Naive thymus-derived CD4-positive, alpha-beta T cell (primary cell): ENCODE results near the gene UBR3. TPM values are rescaled to one million over a fixed set of nuclear protein-coding genes. Genes with fewer than 3 reads are reported as not detected.
"Not testable (repeated sequence)": the region's sequence is repeated elsewhere in the genome, so short reads cannot be mapped to it uniquely, and the experiment has no call there.

ENCODE experiments used
- ATAC-seq: fragments of 150-1000 bp; cut with Tn5 transposase; 2 replicates; pipeline ENCODE4 v1.10.0; 2021; ENCODE audit warnings: mild to moderate bottlenecking, moderate library complexity
- CTCF ChIA-PET: fragments of 350-600 bp; sonication (Branson Sonifier 250); formaldehyde crosslinking; loops from one replicate; lab custom pipeline; 2021; ENCODE audit warnings: antibody characterized with exemption; lab: Charles Lee
- POLR2A ChIA-PET: fragments of 350-600 bp; sonication (Branson Sonifier 250); formaldehyde crosslinking; loops from one replicate; lab custom pipeline; 2021; ENCODE audit warnings: antibody characterized with exemption, inconsistent platforms; lab: Charles Lee
- DNase-seq, 9 donors: peaks; one replicate each; pipeline versions ENCODE4 v3.0.0 to v3.0.0-alpha.2; 2020 to 2022; ENCODE audit warnings: mixed read lengths in 1 of 9
- H3K27ac ChIP-seq: one replicate; pipeline ENCODE4 v1.7.0; 2013; ENCODE audit warnings: mild to moderate bottlenecking, low read depth, low read length, moderate library complexity
- H3K27me3 ChIP-seq, 2 donors: one replicate each; pipeline ENCODE4 v1.7.0; 2013; ENCODE audit warnings: low read length in 2 of 2, mild to moderate bottlenecking in 2 of 2, moderate library complexity in 2 of 2; ENCODE audit not compliant: control insufficient read depth in 2 of 2, insufficient read depth in 2 of 2
- H3K36me3 ChIP-seq, 3 experiments: 1 replicate in 2 of 3; 2 replicates in 1 of 3; pipeline ENCODE4 v1.7.0; 2013; ENCODE audit warnings: low read length in 3 of 3, mild to moderate bottlenecking in 3 of 3, moderate library complexity in 1 of 3; ENCODE audit not compliant: insufficient read depth in 3 of 3, control insufficient read depth in 2 of 3
- H3K4me1 ChIP-seq, 2 donors: one replicate each; pipeline ENCODE4 v1.7.0; 2013; ENCODE audit warnings: low read length in 2 of 2, mild to moderate bottlenecking in 2 of 2, moderate library complexity in 1 of 2; ENCODE audit not compliant: control insufficient read depth in 2 of 2, insufficient read depth in 2 of 2
- H3K4me3 ChIP-seq: 2 replicates; pipeline ENCODE4 v1.7.0; 2013; ENCODE audit warnings: mild to moderate bottlenecking, low read length
- H3K9me3 ChIP-seq, 3 experiments: 1 replicate in 2 of 3; 2 replicates in 1 of 3; pipeline ENCODE4 v1.7.0; 2013; ENCODE audit warnings: low read length in 3 of 3; ENCODE audit not compliant: control insufficient read depth in 2 of 3
- H3K27ac Mint-ChIP-seq, 9 donors: one replicate each; pipeline ENCODE4 v1.8.0; 2020 to 2022; ENCODE audit warnings: mixed read lengths in 9 of 9, mild to moderate bottlenecking in 8 of 9, moderate library complexity in 5 of 9, inconsistent platforms in 2 of 9
- H3K27me3 Mint-ChIP-seq, 5 donors: one replicate each; pipeline ENCODE4 v1.8.0; 2021 to 2022; ENCODE audit warnings: mixed read lengths in 5 of 5, mild to moderate bottlenecking in 1 of 5
- H3K36me3 Mint-ChIP-seq, 5 donors: one replicate each; pipeline ENCODE4 v1.8.0; 2020 to 2022; ENCODE audit warnings: mixed read lengths in 5 of 5, mild to moderate bottlenecking in 3 of 5, inconsistent platforms in 1 of 5
- H3K4me1 Mint-ChIP-seq, 7 donors: one replicate each; pipeline ENCODE4 v1.8.0; 2020 to 2022; ENCODE audit warnings: mixed read lengths in 7 of 7, mild to moderate bottlenecking in 3 of 7, inconsistent platforms in 1 of 7
- H3K4me3 Mint-ChIP-seq, 10 donors: one replicate each; pipeline ENCODE4 v1.8.0; 2020 to 2022; ENCODE audit warnings: mild to moderate bottlenecking in 10 of 10, mixed read lengths in 10 of 10, moderate library complexity in 6 of 10, inconsistent platforms in 2 of 10
- H3K9me3 Mint-ChIP-seq, 11 donors: one replicate each; pipeline ENCODE4 v1.8.0; 2020 to 2022; ENCODE audit warnings: mixed read lengths in 11 of 11, mild to moderate bottlenecking in 4 of 11, inconsistent platforms in 1 of 11, moderate library complexity in 1 of 11
- intact Hi-C, 2 donors: fragments of 100-400 bp; cut with micrococcal nuclease; formaldehyde crosslinking; loops; one replicate each; pipeline ENCODE4 v1.15.1; 2023
- polyA plus RNA-seq, 2 donors: library from polyadenylated mRNA; unstranded; fragments of 300-500 nt; fragmentation: Illumina TruSeq; gene quantifications; one replicate each; pipeline ENCODE4 v1.2.3, GENCODE V29; 2021
- total RNA-seq, 6 experiments: library from RNA in 5 of 6; stranded (reverse) in 5 of 6; gene quantifications; 1 replicate in 5 of 6; 2 replicates in 1 of 6; pipeline ENCODE4 v1.2.3 and lab custom pipeline; 2021 to 2026

Gene UBR3
- total and polyA plus RNA-seq, 7 experiments from 2014 or later: 7.7 to 48.2 (median 39.0) TPM

DNA sequence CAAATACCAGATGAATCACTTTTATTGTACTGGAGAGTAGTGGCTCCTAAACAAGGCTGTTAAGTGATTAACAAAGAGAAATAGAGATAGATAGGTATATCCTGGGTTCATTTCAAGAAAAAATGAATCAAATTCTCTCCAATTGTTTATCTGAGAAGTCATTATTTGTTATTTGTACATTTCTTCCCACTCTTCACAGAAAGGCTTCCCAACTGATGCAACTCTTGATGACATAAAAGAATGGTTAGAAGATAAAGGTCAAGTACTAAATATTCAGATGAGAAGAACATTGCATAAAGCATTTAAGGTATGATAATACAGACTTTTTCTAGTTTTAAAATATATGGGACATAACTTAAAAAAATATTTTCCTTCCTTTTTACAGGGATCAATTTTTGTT lies 20.7 kb upstream of the UBR3 start:
- H3K4me1 ChIP-seq: peaks cover 0 to 3% of the 10 kb centered on the region in 2 donors
- Mint-ChIP-seq H3K9me3 (no peaks in the 10 kb centered on the region), H3K27me3 (no peaks in the 10 kb centered on the region), H3K36me3 (peaks cover 7 to 44% (median 27%) of the 10 kb centered on the region in 5 donors), H3K4me3 (no peak overlapping the region), H3K27ac (peak overlapping the region in 5 of 9 donors; percentile 19 to 67 (median 39)), H3K4me1 (peaks cover 0 to 27% (median 21%) of the 10 kb centered on the region in 7 donors)
- peak overlapping the region; percentile 32 for H3K27ac ChIP-seq
- ChIA-PET POLR2A (interaction anchor here (1.3 kb wide), 1 partner anchor 18 kb away, joined by 6 read pairs; the partner anchor contains the start of gene METTL5), CTCF (interaction anchor here (0.7 kb wide), 1 partner anchor 17 kb away, joined by 3 read pairs; no protein-coding TSS in a partner anchor)
- intact Hi-C loops: no loop called here
- no peak overlapping the region for H3K4me3 ChIP-seq
- no peaks in the 10 kb centered on the region for H3K27me3 ChIP-seq
- peaks cover 17 to 58% (median 17%) of the 10 kb centered on the region in 3 experiments for H3K36me3 ChIP-seq
- DNase-seq (no peak), ATAC-seq (no peak)
- H3K9me3 ChIP-seq: no peaks in the 10 kb centered on the region

DNA sequence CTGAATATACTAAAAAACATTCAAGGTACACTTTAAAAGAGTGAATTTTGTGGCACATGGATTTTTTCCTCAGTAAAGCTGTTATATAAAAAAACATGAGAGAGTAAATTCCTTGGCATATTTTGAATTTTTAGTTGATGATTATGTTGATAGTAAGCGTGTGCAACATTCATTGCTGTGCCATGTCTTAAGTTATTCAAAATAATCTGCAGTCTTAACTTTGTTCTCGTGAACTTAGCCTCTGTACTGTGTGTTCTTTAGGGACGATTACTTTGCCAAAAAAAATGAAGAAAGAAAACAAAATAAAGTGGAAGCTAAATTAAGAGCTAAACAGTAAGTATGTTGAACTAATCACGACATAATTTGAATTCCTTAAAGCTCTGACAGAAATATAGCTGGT lies 19.0 kb upstream of the UBR3 start:
- Mint-ChIP-seq H3K4me3 (no peak overlapping the region), H3K27ac (peak overlapping the region in 2 of 9 donors; percentile 31 to 34), H3K9me3 (no peaks in the 10 kb centered on the region), H3K36me3 (peaks cover 7 to 45% (median 30%) of the 10 kb centered on the region in 5 donors), H3K27me3 (no peaks in the 10 kb centered on the region), H3K4me1 (peaks cover 0 to 12% (median 7%) of the 10 kb centered on the region in 7 donors)
- intact Hi-C loops: no loop called here
- Histone ChIP-seq H3K4me3 (no peak overlapping the region), H3K4me1 (no peaks in the 10 kb centered on the region), H3K36me3 (peaks cover 17 to 67% (median 17%) of the 10 kb centered on the region in 3 experiments), H3K27ac (no peak overlapping the region), H3K27me3 (no peaks in the 10 kb centered on the region), H3K9me3 (no peaks in the 10 kb centered on the region)
- ChIA-PET POLR2A (interaction anchor here (0.9 to 1.4 kb wide), 2 partner anchors 10 to 20 kb away, joined by 3 to 4 read pairs; partner anchors contain the start of gene SSB), CTCF (no interaction called here)
- ATAC-seq: no peak
- no peak for DNase-seq

DNA sequence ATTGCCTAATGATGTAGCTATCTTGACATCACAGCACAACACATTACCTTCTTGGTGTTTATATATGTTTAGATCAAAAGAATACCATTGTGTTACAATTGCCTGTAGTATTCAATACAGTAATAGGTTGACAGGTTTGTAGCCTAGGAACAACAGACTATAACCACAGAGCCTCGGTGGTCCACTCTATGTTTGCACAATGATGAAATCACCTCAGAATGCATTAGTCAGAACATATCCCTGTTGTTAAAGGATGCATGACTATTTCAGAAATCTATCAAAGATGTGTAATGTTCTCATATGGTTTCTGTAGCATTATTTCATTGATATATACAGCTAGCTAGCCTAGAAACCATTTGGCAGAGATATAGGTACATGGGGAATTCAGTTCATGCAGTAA lies 11.4 kb upstream of the UBR3 start:
- no peak for DNase-seq

DNA sequence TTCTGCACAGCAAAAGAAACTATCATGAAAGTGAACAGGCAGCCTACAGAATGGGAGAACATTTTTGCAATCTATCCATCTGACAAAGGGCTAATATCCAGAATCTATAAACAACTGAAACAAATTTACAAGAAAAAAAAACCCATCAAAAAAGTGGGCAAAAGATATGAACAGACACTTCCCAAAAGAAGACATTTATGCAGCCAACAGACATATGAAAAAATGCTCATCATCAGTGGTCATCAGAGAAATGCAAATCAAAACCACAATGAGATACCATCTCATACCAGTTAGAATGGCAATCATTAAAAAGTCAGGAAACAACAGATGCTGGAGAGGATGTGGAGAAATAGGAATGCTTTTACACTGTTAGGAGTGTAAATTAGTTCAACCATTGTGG lies 10.3 kb upstream of the UBR3 start:
- H3K4me3 ChIP-seq, CTCF ChIA-PET, H3K4me3 Mint-ChIP-seq, ATAC-seq, intact Hi-C loops, DNase-seq, H3K4me1 ChIP-seq, H3K9me3 ChIP-seq, H3K9me3 Mint-ChIP-seq, H3K27ac ChIP-seq, H3K27me3 Mint-ChIP-seq, H3K27me3 ChIP-seq: not testable (repeated sequence)
- peak overlapping the region in 5 of 9 donors; percentile 8 to 54 (median 38) for H3K27ac Mint-ChIP-seq
- POLR2A ChIA-PET: interaction anchor here (1.2 kb wide), 1 partner anchor 10 kb away, joined by 3 read pairs; the partner anchor contains the start of gene UBR3
- peaks cover 10 to 35% (median 28%) of the 10 kb centered on the region in 7 donors for H3K4me1 Mint-ChIP-seq
- peaks cover 4 to 46% (median 4%) of the 10 kb centered on the region in 3 experiments for H3K36me3 ChIP-seq
- H3K36me3 Mint-ChIP-seq: peaks cover 12 to 44% (median 40%) of the 10 kb centered on the region in 5 donors

More for the DNA sequence above, 11.4 kb upstream of the UBR3 start:
- Histone ChIP-seq H3K4me3 (no peak overlapping the region), H3K27ac (no peak overlapping the region), H3K4me1 (peaks cover 0 to 3% of the 10 kb centered on the region in 2 donors), H3K36me3 (peaks cover 10 to 56% (median 10%) of the 10 kb centered on the region in 3 experiments), H3K9me3 (no peaks in the 10 kb centered on the region), H3K27me3 (no peaks in the 10 kb centered on the region)
- H3K9me3 Mint-ChIP-seq: peaks cover 0 to 9% (median 0%) of the 10 kb centered on the region in 11 donors
- intact Hi-C loops: no loop called here
- ATAC-seq: no peak
- H3K4me3 Mint-ChIP-seq: no peak overlapping the region
- peaks cover 12 to 45% (median 44%) of the 10 kb centered on the region in 5 donors for H3K36me3 Mint-ChIP-seq
- H3K27me3 Mint-ChIP-seq: no peaks in the 10 kb centered on the region
- H3K4me1 Mint-ChIP-seq: peaks cover 5 to 25% (median 17%) of the 10 kb centered on the region in 7 donors
- no peak overlapping the region for H3K27ac Mint-ChIP-seq
- CTCF ChIA-PET: interaction anchor here (1.3 kb wide), 1 partner anchor 9 kb away, joined by 3 read pairs; the partner anchor contains the start of gene METTL5
- POLR2A ChIA-PET: interaction anchor here (1.2 to 1.3 kb wide), 2 partner anchors 8 to 11 kb away, joined by 3 to 4 read pairs; partner anchors contain the start of genes METTL5 and UBR3

DNA sequence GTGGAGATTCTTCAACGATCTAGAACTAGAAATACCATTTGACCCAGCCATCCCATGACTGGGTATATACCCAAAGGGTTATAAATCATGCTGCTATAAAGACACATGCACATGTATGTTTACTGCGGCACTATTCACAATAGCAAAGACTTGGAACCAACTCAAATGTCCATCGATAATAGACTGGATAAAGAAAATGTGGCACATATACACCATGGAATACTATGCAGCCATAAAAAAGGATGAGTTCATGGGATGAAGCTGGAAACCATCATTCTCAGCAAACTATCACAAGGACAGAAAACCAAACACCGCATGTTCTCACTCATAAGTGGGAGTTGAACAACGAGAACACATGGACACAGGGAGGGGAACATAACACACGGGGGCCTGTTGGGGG lies 9.9 kb upstream of the UBR3 start:
- peaks cover 12 to 39% (median 33%) of the 10 kb centered on the region in 7 donors for H3K4me1 Mint-ChIP-seq
- not testable (repeated sequence) for H3K4me3 Mint-ChIP-seq
- H3K36me3 Mint-ChIP-seq: peaks cover 12 to 44% (median 37%) of the 10 kb centered on the region in 5 donors

DNA sequence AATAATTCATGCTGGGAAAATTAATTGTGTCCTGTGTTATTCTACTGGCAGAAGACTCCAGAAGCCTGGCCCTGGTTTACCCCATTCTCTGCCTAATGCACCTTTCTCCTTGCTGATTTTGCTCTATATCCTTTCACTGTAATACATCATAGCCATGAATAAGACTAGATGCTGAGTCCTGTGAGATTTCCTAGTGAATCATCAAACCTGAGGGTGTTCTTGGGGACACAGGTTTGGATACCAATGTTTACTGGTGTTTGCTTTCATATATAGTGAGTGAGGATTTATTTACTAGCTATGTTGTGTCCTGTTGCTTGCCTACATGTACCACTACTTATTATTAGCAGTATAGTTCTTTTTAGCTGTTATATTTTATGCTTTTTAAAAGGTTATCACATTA lies 9.0 kb upstream of the UBR3 start:
- H3K36me3 Mint-ChIP-seq: peaks cover 12 to 43% (median 36%) of the 10 kb centered on the region in 5 donors
- ATAC-seq: no peak
- CTCF ChIA-PET: no interaction called here
- peaks cover 6 to 9% of the 10 kb centered on the region in 2 donors for H3K4me1 ChIP-seq
- H3K36me3 ChIP-seq: peaks cover 4 to 34% (median 4%) of the 10 kb centered on the region in 3 experiments
- intact Hi-C loops: no loop called here
- peaks cover 16 to 48% (median 41%) of the 10 kb centered on the region in 7 donors for H3K4me1 Mint-ChIP-seq
- H3K27ac Mint-ChIP-seq: peak overlapping the region in 2 of 9 donors; percentile 13 to 18
- POLR2A ChIA-PET: no interaction called here
- H3K4me3 Mint-ChIP-seq: no peak overlapping the region
- H3K9me3 Mint-ChIP-seq: peaks cover 0 to 9% (median 0%) of the 10 kb centered on the region in 11 donors
- H3K9me3 ChIP-seq: no peaks in the 10 kb centered on the region
- no peaks in the 10 kb centered on the region for H3K27me3 ChIP-seq
- H3K27me3 Mint-ChIP-seq: no peaks in the 10 kb centered on the region
- no peak overlapping the region for H3K4me3 ChIP-seq
- DNase-seq: no peak
- H3K27ac ChIP-seq: no peak overlapping the region

More for the DNA sequence above, 9.9 kb upstream of the UBR3 start:
- intact Hi-C loops, H3K4me3 ChIP-seq, H3K4me1 ChIP-seq, H3K9me3 Mint-ChIP-seq, H3K27me3 Mint-ChIP-seq, ATAC-seq, H3K27ac ChIP-seq, H3K27me3 ChIP-seq, CTCF ChIA-PET, DNase-seq, POLR2A ChIA-PET, H3K9me3 ChIP-seq: not testable (repeated sequence)
- peak overlapping the region in 3 of 9 donors; percentile 34 to 88 (median 54) for H3K27ac Mint-ChIP-seq
- peaks cover 4 to 42% (median 4%) of the 10 kb centered on the region in 3 experiments for H3K36me3 ChIP-seq
